GM18861 (cell line): ENCODE results near the gene TMEM120A.

Experiments
- ATAC-seq: cut with Tn5 transposase; IDR thresholded peaks from one replicate; pipeline ENCODE4 v1.9.1; 2021; ENCODE audit not compliant: unreplicated experiment

The TMEM120A gene

DNA sequence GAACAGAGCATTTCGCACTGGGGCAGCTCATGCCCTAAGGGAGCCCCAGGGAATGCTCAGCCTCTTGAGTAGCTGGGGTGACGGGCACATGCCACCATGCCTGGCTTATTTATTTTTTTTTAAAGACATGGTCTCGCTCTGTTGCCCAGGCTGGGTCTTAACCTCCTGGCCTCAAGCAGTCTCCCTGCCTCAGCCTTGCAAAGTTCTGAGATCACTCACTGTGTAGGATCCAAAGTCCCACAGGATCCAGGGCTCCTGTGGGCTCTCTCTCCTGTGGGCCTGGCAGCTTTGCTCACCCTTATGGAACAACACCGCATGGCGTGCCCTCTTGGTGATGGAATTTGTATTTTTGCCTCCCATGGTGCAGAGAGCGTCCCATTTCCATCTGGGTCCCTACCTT, 34.0 kb downstream of the TMEM120A start:
- no peak for ATAC-seq

DNA sequence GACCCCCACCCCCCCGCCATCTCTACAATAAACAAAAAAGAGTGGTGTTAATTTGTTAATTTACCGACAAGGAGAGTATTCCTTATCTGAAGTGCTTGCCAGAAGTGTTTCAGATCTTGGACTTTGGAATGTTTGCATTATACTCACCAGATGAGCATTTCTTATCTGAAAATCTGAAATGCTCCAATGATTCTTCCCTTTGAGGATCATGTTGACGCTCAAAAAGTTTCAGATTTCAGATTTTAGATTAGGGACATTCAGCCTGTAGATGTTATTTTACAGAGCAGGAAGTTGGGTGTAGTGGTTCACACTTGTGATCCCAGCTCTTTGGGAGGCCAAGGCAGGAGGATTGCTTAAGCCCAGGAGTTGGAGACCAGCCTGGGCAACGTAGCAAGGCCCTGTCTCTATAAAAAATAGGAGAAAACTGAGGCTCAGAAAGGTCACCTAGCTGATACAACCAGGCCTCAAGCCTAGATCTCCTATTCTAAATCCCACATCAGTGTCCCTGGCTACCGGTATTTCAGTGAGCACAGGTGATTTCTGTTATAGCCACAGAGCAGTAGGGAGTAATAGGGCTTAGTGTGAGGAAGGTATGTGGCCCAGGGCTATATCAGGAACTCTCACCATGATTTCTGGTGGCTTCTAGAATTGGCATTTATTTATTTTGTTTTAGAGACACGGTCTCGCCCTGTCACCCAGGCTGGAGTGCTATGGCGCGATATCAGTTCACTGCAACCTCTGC, 35.4 kb downstream of the TMEM120A start:
- no peak for ATAC-seq

DNA sequence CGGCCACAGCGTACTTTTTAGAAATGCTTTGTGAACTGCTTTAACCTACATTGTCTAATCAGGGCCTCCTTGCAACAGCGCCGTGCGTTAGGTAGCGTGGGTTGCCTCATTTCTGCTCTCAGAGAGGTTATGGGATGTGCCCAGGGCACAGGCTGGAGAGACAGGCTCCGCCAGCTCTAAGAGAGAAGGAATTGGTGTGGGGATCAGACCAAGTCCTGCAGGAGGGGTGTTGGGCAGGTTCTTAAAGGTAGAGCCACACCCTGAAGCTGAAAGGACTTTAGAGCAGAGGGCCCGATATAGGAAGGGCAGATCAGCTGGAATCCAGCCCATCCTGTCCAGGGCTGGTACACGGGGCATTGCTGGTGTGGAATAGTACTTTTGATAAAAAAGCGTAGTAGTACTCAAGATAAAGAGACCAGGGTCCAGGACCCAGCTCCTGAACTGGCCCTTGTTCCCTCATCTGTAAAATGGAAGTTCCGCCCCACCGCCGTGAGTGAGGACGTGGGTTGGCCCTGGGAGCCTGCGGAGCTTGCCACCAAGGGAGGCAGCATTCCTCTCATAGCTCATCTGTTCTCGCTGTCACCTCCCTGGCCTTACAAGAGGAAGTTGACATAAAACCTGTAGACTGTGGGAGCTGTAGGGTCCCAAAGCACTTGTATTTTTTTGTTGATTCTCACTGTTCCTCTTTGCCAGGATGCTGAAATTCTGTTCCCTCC, 37.2 kb downstream of the TMEM120A start:
- ATAC-seq: no peak

DNA sequence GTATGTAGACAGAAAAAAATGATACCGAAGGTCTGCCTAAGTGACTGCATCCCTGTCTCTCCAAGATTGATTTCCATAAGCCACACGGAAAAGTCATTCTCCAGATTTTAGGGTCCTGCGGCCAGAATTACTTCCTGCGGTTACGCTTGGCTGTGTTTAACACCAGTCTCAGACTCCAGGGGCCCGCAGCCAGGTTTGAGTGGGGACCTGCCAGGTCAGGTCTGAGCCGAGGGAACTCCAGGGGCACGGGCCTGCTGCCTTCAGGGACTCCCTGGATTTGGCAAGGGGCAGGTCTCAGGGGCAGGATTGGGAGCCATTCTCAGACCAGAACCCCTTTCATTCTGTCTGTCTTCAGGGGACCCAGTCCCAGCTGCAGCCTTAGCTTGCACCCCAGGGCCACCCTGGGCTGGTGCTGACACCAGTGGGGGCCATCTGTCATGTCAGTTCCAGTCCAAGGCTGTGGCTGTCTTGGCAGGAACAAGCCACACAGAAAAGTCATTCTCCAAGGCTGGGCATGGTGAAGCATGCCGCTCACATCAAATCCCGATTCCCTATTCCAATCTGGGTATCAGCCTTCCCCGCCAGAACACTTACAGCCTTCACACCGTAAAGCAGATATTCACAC, 39.0 kb downstream of the TMEM120A start:
- no peak for ATAC-seq

DNA sequence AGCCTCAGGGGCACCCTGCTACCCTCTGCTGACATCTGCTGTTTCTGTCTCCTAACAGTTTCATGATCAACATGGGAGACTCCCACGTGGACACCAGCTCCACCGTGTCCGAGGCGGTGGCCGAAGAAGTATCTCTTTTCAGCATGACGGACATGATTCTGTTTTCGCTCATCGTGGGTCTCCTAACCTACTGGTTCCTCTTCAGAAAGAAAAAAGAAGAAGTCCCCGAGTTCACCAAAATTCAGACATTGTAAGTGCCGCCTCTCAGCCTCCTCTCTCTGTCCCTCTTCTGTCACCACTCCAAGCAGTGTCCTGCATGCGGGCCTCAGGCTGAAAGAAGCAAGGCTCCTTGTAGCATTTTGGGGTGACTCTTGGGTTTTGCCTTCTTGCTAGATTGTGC, 40.5 kb downstream of the TMEM120A start:
- no peak for ATAC-seq

DNA sequence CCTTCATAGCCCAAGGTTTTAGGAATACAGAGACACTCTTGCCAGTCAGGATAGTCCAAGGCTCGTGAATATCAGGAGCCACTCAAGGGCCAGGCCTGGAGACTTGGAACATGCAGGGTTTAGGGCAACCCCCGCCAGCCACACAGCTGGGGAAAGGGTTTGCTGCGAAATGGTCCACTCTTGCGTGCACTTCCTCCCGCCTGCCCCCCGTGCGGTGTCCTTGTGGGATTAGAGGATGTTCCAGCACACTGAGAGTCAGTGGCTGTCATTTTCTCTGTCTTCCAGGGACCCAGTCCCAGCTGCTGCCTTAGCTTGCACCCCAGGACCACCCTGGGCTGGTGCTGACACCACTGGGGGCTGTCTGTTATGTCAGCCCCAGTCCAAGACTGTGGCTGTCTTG, 41.0 kb downstream of the TMEM120A start:
- ATAC-seq: no peak

DNA sequence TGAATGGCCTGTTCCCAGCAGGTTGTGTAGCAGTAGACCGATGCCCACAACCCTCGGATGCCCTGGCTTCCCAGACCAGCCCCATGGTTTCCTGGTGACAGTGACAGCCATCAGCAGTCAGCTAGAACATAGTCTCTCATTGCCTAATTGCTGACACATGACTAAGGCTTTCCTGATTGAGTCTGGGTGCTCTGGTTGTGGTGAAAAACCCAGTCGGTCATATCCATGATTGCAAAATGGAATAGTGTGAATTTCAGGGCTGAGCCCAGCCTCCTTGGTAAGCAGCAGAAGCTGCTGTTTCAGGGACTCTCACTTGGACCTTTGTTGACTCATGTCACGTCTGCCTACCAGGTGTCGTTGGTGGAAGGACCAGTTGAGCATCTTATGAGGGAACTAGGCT, 42.9 kb downstream of the TMEM120A start:
- ATAC-seq: no peak

DNA sequence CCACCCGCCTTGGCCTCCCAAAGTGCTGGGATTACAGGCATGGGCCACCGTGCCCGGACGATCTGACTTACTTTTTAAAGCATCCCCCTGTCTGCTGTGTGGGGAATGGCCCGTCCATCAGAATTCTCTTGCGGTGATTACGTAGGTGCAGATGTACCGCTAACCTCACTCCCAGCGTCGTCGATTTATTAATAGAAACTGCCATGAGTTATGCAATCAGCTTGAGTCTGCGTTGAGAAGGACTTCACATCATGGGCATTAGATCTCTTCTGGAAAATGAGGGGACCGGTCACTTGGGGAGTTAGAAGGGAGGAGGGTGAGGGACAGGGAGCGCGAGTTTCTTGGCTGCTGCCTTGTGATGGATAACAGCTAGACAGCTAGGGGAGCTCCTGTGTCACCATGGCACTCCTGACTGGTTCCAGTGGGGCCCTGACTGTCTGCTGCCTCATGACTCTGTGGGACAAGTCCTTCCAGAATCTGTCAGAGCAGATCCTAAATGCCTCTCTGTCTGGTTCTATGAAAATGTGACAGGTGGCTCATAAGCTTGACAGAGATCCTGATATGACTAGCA, 44.2 kb downstream of the TMEM120A start:
- ATAC-seq: no peak

DNA sequence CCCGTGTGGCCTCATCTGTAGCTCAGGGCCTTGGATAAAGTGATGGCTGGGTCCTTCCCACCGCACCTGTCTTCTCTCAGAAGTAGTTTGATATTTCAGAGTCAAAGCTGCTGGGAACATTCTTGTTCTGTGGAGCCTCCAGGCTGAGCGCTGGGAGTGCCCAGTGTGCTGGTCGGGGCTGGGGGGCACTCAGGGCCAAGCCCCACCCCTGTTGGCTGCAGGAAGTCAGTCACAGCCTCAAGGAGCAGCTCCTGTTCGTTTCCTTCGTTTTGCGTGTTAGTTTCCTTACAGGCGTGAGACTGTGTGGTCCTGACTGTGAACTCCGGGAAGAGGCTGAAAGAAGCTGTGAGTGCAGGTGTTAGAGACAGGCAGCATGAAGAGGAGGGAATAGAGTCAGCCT, 46.2 kb downstream of the TMEM120A start:
- no peak for ATAC-seq

DNA sequence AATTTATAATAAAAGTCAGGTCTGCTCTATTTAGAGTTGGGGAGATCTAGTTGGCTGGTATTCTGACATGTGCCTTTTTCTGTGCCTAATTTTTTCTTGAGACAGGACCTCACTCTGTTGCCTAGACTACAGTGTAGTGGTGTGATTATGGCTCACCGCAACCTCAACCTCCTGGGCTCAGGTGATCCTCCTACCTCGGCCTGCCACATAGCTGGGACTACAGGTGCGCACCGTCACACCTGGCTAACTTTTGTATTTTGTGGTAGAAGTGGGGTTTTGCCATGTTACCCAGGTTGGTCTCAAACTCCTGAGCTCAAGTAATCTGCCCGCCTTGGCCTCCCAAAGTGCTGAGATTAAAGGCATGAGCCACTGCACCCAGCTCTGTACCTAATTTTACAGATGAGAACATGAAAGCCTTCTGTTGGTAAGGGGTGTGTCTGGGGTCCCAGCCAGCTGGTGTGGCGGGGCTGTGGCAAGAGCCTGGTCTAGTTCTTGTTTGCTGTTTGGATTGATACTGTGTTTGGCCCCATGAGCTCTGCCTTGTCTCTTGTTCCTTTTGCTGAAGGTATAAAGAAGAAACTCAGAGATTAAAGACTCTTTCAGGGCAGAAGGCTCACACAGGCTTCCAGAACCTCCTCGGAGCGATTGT, 48.1 kb downstream of the TMEM120A start:
- no peak for ATAC-seq

DNA sequence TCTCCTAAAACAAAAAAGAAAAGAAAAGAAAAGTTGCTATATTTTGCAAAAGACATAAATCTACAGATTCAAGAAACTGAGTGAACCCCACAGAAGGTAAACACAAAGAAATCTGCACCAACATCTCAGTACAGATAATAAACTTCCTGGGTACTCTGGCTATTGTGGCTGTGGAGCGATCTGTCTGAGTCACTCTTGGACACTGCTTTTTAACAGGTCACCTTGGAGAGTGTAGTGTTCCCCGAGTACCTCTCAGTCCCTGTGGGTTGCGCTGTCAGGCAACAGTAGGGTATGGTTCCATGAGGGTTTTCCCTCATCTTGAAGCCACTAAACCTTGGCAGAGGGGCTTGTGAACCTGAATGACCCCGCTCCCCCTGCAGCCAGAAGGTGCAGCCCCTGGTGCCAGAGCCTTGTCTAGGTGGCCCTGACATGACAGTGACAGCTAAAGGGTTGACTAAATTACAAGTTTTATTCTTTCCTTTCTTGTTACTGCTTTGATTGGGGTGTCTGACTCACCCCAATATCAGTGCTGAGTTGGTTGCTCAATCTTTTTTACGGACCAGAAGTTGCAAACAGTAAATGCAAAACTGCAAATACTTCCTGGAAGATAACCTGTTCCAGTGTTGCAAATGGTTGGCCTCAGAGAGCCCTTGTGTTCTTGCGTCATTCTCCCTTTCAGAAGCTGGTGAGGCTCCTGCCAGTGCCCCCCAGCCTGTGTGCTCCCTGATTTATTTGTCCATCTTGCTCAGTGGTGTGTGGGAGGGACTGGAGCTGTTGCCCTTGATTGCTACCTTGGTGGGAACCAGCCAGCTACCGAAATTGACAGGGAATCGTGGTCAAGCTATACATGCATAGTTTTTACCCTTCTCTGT, 48.9 kb downstream of the TMEM120A start:
- ATAC-seq: no peak

DNA sequence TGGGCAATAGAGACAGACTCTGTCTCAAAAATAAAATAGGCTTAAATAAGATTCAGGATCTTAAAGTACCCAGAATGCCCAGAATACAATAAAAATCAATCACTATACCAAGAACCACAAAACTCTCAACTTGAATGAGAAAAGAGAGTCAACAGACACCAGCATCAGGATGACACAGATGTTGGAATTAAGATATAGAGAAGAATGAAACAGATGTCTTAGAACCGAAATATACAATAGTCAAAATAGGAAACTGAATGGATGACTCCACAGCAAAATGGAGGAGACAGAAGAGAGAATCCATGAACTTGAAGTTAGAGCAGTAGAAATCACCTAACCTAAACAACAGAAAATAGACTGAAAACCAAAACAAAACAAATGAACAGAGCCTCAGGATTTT, 49.9 kb downstream of the TMEM120A start:
- no peak for ATAC-seq

DNA sequence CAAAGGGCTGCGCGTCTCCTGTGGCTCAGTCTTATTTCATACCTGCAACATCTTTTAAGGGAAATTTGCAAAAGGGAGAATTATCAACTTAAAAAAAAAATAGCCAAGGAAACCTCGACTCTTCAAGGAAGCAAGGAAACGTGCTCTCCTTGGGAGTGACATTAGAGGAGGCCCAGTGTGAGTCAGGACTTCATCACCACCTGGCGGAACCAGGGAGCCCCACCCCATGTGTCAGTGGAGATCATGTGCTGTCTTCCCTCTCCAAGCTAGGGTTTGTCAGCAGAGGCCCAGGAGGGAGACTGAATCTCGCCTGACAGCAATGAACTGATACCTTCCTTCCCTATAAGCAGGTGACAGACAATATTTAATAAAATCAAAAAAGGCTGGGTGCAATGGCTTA, 50.5 kb downstream of the TMEM120A start:
- ATAC-seq: no peak

DNA sequence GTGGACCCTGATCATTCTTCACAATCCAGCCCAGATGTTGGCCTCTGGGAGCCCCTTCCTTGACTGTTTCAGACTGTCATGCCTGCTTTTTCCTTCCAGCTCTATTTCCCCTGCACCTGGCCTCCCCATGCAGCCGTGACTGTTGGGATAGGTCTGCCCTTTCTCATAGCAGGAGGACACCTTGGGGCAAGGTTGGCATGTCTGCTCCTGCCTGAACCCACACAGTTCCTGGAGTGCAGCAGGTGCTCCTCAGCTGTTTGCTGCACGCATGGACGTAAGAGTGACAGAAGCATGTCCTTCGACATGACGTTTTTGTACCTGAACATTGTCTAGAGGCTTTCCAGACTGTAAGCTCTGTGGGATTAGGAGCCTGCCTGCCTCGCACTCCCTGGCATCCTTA, 55.5 kb downstream of the TMEM120A start:
- ATAC-seq: no peak

DNA sequence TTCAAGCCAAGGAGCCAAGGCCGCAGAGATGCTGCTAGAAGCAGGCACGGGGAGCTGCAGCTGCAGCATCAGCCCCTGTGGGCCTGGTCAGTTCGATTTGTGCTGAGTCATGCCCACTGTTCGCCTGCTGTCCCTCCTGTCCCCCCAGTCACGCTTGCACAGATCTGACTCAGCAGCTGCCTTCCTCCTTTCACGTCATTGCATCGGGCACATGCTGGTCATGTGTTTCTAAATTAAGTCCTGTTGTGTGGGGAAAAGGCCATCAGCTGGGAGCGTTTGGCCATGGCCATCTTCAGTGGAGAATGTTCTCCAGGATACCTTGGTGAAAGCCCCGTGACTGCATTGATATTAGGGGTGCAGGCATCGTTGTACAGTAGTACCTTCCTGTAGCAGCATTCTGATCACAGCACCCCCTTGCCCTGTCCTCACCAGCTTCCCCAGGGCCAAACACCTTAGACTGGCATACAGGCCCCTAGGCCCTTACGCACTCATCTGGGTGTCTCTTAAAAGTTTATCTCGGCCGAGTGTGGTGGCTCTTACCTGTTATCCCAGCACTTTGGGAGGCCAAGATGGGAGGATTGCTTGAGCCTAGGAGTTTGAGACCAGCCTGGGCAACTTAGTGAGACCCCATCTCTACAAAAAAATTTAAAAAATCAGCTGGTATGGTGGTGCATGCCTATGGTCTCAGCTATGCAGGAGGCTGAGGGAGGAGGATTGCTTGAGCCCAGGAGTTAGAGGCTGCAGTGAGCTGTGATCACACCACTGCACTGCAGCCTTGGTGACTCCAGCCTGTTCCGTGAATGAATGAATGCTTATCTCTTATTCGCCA, 56.2 kb downstream of the TMEM120A start:
- no peak for ATAC-seq
